ENCODE data around the gene TDRD3.

TDRD3 gene

DNA sequence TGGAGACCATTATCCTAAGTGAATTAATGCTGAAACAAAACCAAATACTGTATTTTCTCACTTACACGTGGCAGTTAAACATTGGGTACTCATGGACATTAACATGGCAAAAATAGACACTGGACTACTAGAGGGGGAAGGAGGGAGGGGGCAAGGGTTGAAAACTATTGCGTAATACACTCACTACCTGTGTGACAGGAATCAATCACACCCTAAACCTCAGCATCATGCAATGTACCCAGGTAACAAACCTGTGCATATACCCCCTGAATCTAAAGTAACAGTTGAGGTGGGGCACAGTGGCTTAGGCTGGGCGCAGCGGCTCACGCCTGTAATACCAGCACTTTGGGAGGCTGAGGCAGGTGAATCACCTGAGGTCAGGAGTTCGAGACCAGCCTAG, 207.0 kb downstream of the TDRD3 start:
- Histone ChIP-seq H3K4me1 (ENCODE audit: control insufficient read depth in 2 of 2, insufficient read depth in 1 of 2, low read depth in 1 of 2, low read length in 2 of 2) (peaks cover 3 to 4% of the 10 kb centered on the region in 2 donors), H3K4me3 (ENCODE audit: low read length in 2 of 2) (no peak overlapping the region), H3K4me2 (ENCODE audit: insufficient read depth, low read length, poor library complexity, severe bottlenecking) (no peak overlapping the region), H3K9ac (ENCODE audit: low read depth, low read length, poor library complexity) (no peak overlapping the region), H3K36me3 (replicated peaks in 1 of 2; ENCODE audit: control insufficient read depth in 2 of 2, insufficient read depth in 2 of 2, low read length in 2 of 2) (no peaks in the 10 kb centered on the region), H3K18ac (ENCODE audit: low read length) (no peak overlapping the region), H3K4ac (ENCODE audit: low read length) (no peak overlapping the region), H2BK5ac (ENCODE audit: low read length) (no peak overlapping the region), H2BK12ac (ENCODE audit: low read length) (no peak overlapping the region), H2BK120ac (ENCODE audit: low read depth, low read length) (no peak overlapping the region), H3K14ac (ENCODE audit: low read length) (no peak overlapping the region), H4K91ac (ENCODE audit: low read depth, low read length, poor library complexity) (no peak overlapping the region), H3K27me3 (ENCODE audit: control insufficient read depth in 3 of 3, insufficient read depth in 3 of 3, low read depth in 1 of 3, low read length in 3 of 3) (no peaks in the 10 kb centered on the region), H4K8ac (ENCODE audit: low read depth, low read length) (no peak overlapping the region), H3K27ac (replicated peaks; ENCODE audit: low read length) (no peak overlapping the region), H3K79me1 (ENCODE audit: low read depth, low read length) (no peaks in the 10 kb centered on the region), H2BK15ac (ENCODE audit: low read length) (no peak overlapping the region), H3K9me3 (replicated peaks in 1 of 2; ENCODE audit: control insufficient read depth in 2 of 2, insufficient read depth in 1 of 2, low read depth in 1 of 2, low read length in 2 of 2) (no peaks in the 10 kb centered on the region), H2AFZ (ENCODE audit: low read length) (no peak overlapping the region), H2AK5ac (ENCODE audit: low read depth, low read length) (no peak overlapping the region), H3K23ac (ENCODE audit: low read depth, low read length, poor library complexity) (no peak overlapping the region)
- DNase-seq (ENCODE audit: low spot score): no peak
- no CpG with 5 or more reads among the region's 6 CpGs for WGBS, 2 donors (ENCODE audit: extremely low coverage in 2 of 2, insufficient read length in 2 of 2, insufficient replicate concordance in 1 of 2)

DNA sequence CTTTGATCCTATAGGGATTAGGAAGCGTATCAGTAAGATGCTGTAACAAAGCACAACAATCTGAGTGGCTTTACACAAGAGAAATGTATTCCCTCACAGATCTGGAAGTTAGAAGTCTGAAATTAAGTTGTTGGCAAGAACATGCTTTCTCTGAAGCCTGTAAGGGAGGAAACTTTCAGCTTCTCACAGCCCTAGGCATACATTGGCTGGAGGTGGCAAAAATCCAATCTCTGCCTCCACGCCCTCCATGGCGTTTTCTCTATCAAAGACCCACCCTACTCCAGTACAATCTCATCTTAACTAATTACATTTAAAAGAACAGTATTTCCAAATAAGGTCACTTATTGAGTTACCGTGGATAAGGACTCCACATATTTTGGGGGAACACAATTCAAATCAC, 211.9 kb downstream of the TDRD3 start:
- no peak overlapping the region for H3K27ac ChIP-seq (replicated peaks; ENCODE audit: low read length)
- DNase-seq (ENCODE audit: low spot score): no peak
- no peak overlapping the region for H2BK5ac ChIP-seq (ENCODE audit: low read length)
- no peak overlapping the region for H3K18ac ChIP-seq (ENCODE audit: low read length)
- no peaks in the 10 kb centered on the region for H3K27me3 ChIP-seq (ENCODE audit: control insufficient read depth in 3 of 3, insufficient read depth in 3 of 3, low read depth in 1 of 3, low read length in 3 of 3)
- no peaks in the 10 kb centered on the region for H3K79me1 ChIP-seq (ENCODE audit: low read depth, low read length)
- no peak overlapping the region for H3K4ac ChIP-seq (ENCODE audit: low read length)
- peaks cover 0 to 4% of the 10 kb centered on the region in 2 donors for H3K4me1 ChIP-seq (ENCODE audit: control insufficient read depth in 2 of 2, insufficient read depth in 1 of 2, low read depth in 1 of 2, low read length in 2 of 2)
- H3K4me2 ChIP-seq (ENCODE audit: insufficient read depth, low read length, poor library complexity, severe bottlenecking): no peak overlapping the region
- H4K8ac ChIP-seq (ENCODE audit: low read depth, low read length): no peak overlapping the region
- no peak overlapping the region for H2AK5ac ChIP-seq (ENCODE audit: low read depth, low read length)
- no peak overlapping the region for H3K14ac ChIP-seq (ENCODE audit: low read length)
- H2BK12ac ChIP-seq (ENCODE audit: low read length): no peak overlapping the region
- H3K4me3 ChIP-seq (ENCODE audit: low read length in 2 of 2): no peak overlapping the region
- H4K91ac ChIP-seq (ENCODE audit: low read depth, low read length, poor library complexity): no peak overlapping the region
- H3K23ac ChIP-seq (ENCODE audit: low read depth, low read length, poor library complexity): no peak overlapping the region
- H3K36me3 ChIP-seq (replicated peaks in 1 of 2; ENCODE audit: control insufficient read depth in 2 of 2, insufficient read depth in 2 of 2, low read length in 2 of 2): no peaks in the 10 kb centered on the region
- no peaks in the 10 kb centered on the region for H3K9me3 ChIP-seq (replicated peaks in 1 of 2; ENCODE audit: control insufficient read depth in 2 of 2, insufficient read depth in 1 of 2, low read depth in 1 of 2, low read length in 2 of 2)
- no peak overlapping the region for H3K9ac ChIP-seq (ENCODE audit: low read depth, low read length, poor library complexity)
- no peak overlapping the region for H2BK120ac ChIP-seq (ENCODE audit: low read depth, low read length)
- H2AFZ ChIP-seq (ENCODE audit: low read length): no peak overlapping the region
- H2BK15ac ChIP-seq (ENCODE audit: low read length): no peak overlapping the region
- no CpG with 5 or more reads among the region's 4 CpGs for WGBS, 2 donors (ENCODE audit: extremely low coverage in 2 of 2, insufficient read length in 2 of 2, insufficient replicate concordance in 1 of 2)

DNA sequence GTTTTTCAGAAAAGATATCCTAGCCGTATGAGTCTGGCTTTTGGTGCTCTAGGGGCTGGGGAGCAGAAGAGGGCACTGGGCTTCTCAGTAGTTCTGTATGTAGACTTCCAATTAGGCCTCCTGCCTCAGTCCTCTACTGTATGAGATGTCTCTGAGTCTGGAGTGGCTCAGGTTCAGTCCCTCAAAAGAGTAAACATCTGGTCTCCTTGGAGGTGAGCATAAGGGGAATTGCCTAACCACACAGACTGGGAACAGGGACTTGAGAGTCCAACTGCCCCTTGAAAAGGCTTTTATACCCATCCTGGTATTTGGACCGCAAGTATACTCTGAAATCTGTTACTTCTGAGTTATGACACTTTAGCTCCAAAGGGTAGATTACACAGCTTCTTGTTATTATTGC, 214.5 kb downstream of the TDRD3 start:
- Histone ChIP-seq H3K4me3 (ENCODE audit: low read length in 2 of 2) (no peak overlapping the region), H2BK5ac (ENCODE audit: low read length) (no peak overlapping the region), H3K23ac (ENCODE audit: low read depth, low read length, poor library complexity) (no peak overlapping the region), H4K91ac (ENCODE audit: low read depth, low read length, poor library complexity) (no peak overlapping the region), H2BK15ac (ENCODE audit: low read length) (no peak overlapping the region), H3K4me1 (ENCODE audit: control insufficient read depth in 2 of 2, insufficient read depth in 1 of 2, low read depth in 1 of 2, low read length in 2 of 2) (peaks cover 0 to 4% of the 10 kb centered on the region in 2 donors), H2AK5ac (ENCODE audit: low read depth, low read length) (no peak overlapping the region), H3K27ac (replicated peaks; ENCODE audit: low read length) (no peak overlapping the region), H3K14ac (ENCODE audit: low read length) (no peak overlapping the region), H4K8ac (ENCODE audit: low read depth, low read length) (no peak overlapping the region), H3K4me2 (ENCODE audit: insufficient read depth, low read length, poor library complexity, severe bottlenecking) (no peak overlapping the region), H3K27me3 (ENCODE audit: control insufficient read depth in 3 of 3, insufficient read depth in 3 of 3, low read depth in 1 of 3, low read length in 3 of 3) (no peaks in the 10 kb centered on the region), H3K9ac (ENCODE audit: low read depth, low read length, poor library complexity) (no peak overlapping the region), H3K9me3 (replicated peaks in 1 of 2; ENCODE audit: control insufficient read depth in 2 of 2, insufficient read depth in 1 of 2, low read depth in 1 of 2, low read length in 2 of 2) (no peaks in the 10 kb centered on the region), H3K79me1 (ENCODE audit: low read depth, low read length) (no peaks in the 10 kb centered on the region), H3K18ac (ENCODE audit: low read length) (no peak overlapping the region), H3K36me3 (replicated peaks in 1 of 2; ENCODE audit: control insufficient read depth in 2 of 2, insufficient read depth in 2 of 2, low read length in 2 of 2) (no peaks in the 10 kb centered on the region), H2BK12ac (ENCODE audit: low read length) (no peak overlapping the region), H3K4ac (ENCODE audit: low read length) (no peak overlapping the region), H2AFZ (ENCODE audit: low read length) (no peak overlapping the region), H2BK120ac (ENCODE audit: low read depth, low read length) (no peak overlapping the region)
- DNase-seq (ENCODE audit: low spot score): no peak
- WGBS, 2 donors (ENCODE audit: extremely low coverage in 2 of 2, insufficient read length in 2 of 2, insufficient replicate concordance in 1 of 2): no CpG with 5 or more reads among the region's 2 CpGs

DNA sequence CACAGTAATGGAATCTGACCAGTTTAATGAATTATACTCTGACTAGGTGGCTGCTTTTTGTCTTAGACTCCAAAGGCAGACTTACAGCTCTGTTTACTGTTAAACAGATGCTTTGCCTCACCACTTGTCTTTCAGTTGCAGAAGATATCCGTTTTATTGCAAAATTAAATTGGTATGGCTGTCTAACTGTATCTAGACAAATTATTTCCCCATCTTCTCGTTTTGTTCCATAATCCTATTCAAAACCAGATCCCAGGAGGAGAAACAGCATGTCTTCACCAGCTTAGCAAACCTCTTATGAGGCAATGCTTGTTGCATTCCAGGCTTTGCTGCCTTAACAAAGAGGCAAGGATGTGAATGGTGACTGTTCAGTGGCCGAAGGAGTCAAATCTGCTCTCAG, 215.6 kb downstream of the TDRD3 start:
- Histone ChIP-seq H4K91ac (ENCODE audit: low read depth, low read length, poor library complexity) (no peak overlapping the region), H3K27ac (replicated peaks; ENCODE audit: low read length) (no peak overlapping the region), H2BK12ac (ENCODE audit: low read length) (no peak overlapping the region), H4K8ac (ENCODE audit: low read depth, low read length) (no peak overlapping the region), H3K9ac (ENCODE audit: low read depth, low read length, poor library complexity) (no peak overlapping the region), H3K36me3 (replicated peaks in 1 of 2; ENCODE audit: control insufficient read depth in 2 of 2, insufficient read depth in 2 of 2, low read length in 2 of 2) (no peaks in the 10 kb centered on the region), H3K27me3 (ENCODE audit: control insufficient read depth in 3 of 3, insufficient read depth in 3 of 3, low read depth in 1 of 3, low read length in 3 of 3) (no peaks in the 10 kb centered on the region), H3K4me2 (ENCODE audit: insufficient read depth, low read length, poor library complexity, severe bottlenecking) (no peak overlapping the region), H2AK5ac (ENCODE audit: low read depth, low read length) (no peak overlapping the region), H2AFZ (ENCODE audit: low read length) (peak overlapping the region; percentile 8), H3K4me1 (ENCODE audit: control insufficient read depth in 2 of 2, insufficient read depth in 1 of 2, low read depth in 1 of 2, low read length in 2 of 2) (peaks cover 0 to 4% of the 10 kb centered on the region in 2 donors), H3K4ac (ENCODE audit: low read length) (no peak overlapping the region), H2BK120ac (ENCODE audit: low read depth, low read length) (no peak overlapping the region), H3K18ac (ENCODE audit: low read length) (no peak overlapping the region), H3K79me1 (ENCODE audit: low read depth, low read length) (no peaks in the 10 kb centered on the region), H3K14ac (ENCODE audit: low read length) (no peak overlapping the region), H3K9me3 (replicated peaks in 1 of 2; ENCODE audit: control insufficient read depth in 2 of 2, insufficient read depth in 1 of 2, low read depth in 1 of 2, low read length in 2 of 2) (no peaks in the 10 kb centered on the region), H2BK5ac (ENCODE audit: low read length) (no peak overlapping the region), H2BK15ac (ENCODE audit: low read length) (no peak overlapping the region), H3K23ac (ENCODE audit: low read depth, low read length, poor library complexity) (no peak overlapping the region), H3K4me3 (ENCODE audit: low read length in 2 of 2) (no peak overlapping the region)
- no CpG with 5 or more reads among the region's 3 CpGs for WGBS, 2 donors (ENCODE audit: extremely low coverage in 2 of 2, insufficient read length in 2 of 2, insufficient replicate concordance in 1 of 2)
- no peak for DNase-seq (ENCODE audit: low spot score)
